ENCODE data around the gene GABBR2.

GABBR2 gene

GRCh38 chr9:98367371-98367900, 341.3 kb downstream of the GABBR2 start:
- ChIA-PET CTCF (no interaction called here), POLR2A (ENCODE audit: low non-redundant PET) (no interaction called here)
- DNase-seq (ENCODE audit: low spot score), result no peak
- no peak overlapping the region for H3K27ac ChIP-seq
- TF ChIP-seq CTCF (conservative IDR thresholded peaks at IDR 0.05; ENCODE audit: low read depth), result no peak

GRCh38 chr9:98365781-98366180, 343.0 kb downstream of the GABBR2 start:
- TF ChIP-seq CTCF (conservative IDR thresholded peaks at IDR 0.05; ENCODE audit: low read depth), result no peak
- no peak for DNase-seq (ENCODE audit: low spot score)
- H3K27ac ChIP-seq, result no peak overlapping the region
- POLR2A ChIA-PET (ENCODE audit: low non-redundant PET), result no interaction called here
- CTCF ChIA-PET, result interaction anchor here (0.6 kb wide), 1 partner anchor 53 kb away, joined by 4 read pairs; no protein-coding TSS in a partner anchor

GRCh38 chr9:98365227-98365669, 343.5 kb downstream of the GABBR2 start:
- no peak overlapping the region for H3K27ac ChIP-seq

GRCh38 chr9:98364086-98364485, 344.6 kb downstream of the GABBR2 start:
- TF ChIP-seq CTCF (conservative IDR thresholded peaks at IDR 0.05; ENCODE audit: low read depth), result no peak
- ChIA-PET CTCF (interaction anchor here (0.6 to 0.7 kb wide), 4 partner anchors 48 to 678 kb away, joined by 3 to 5 read pairs (median 4); no protein-coding TSS in a partner anchor), POLR2A (ENCODE audit: low non-redundant PET) (no interaction called here)
- H3K27ac ChIP-seq, result no peak overlapping the region
- DNase-seq (ENCODE audit: low spot score), result no peak

More at GRCh38 chr9:98365227-98365669, 343.5 kb downstream of the GABBR2 start:
- ChIA-PET POLR2A (ENCODE audit: low non-redundant PET) (no interaction called here), CTCF (interaction anchor here (0.6 kb wide), 1 partner anchor 52 kb away, joined by 4 read pairs; no protein-coding TSS in a partner anchor)
- no peak for DNase-seq (ENCODE audit: low spot score)
- TF ChIP-seq CTCF (conservative IDR thresholded peaks at IDR 0.05; ENCODE audit: low read depth), result no peak; the same call in 1 of the 2 replicates

- POLR2A ChIA-PET (ENCODE audit: low non-redundant PET), result no interaction called here
- CTCF ChIA-PET, result interaction anchor here (0.5 to 0.7 kb wide), 3 partner anchors 19 to 678 kb away, joined by 3 to 5 read pairs (median 3); no protein-coding TSS in a partner anchor
- DNase-seq (ENCODE audit: low spot score), result no peak
- H3K27ac ChIP-seq, result no peak overlapping the region
- no peak for TF ChIP-seq CTCF (conservative IDR thresholded peaks at IDR 0.05; ENCODE audit: low read depth)
Observed at GRCh38 chr9:98363644-98364043, 345.1 kb downstream of the GABBR2 start.

- ChIA-PET CTCF (interaction anchor here (1.0 kb wide), 1 partner anchor 126 kb away, joined by 3 read pairs; no protein-coding TSS in a partner anchor), POLR2A (ENCODE audit: low non-redundant PET) (no interaction called here)
- H3K27ac ChIP-seq, result no peak overlapping the region
- DNase-seq (ENCODE audit: low spot score), result no peak
- no peak for TF ChIP-seq CTCF (conservative IDR thresholded peaks at IDR 0.05; ENCODE audit: low read depth)
Observed at GRCh38 chr9:98362624-98363252, 346.0 kb downstream of the GABBR2 start.

Measured in RWPE1 (cell line).